H9 (cell line): ENCODE results near the gene ANKRD65. TPM values are rescaled to one million over a fixed set of nuclear protein-coding genes. Genes with fewer than 3 reads are reported as not detected.

Experiments
- DNase-seq: peaks from one replicate; pipeline ENCODE4 v3.0.0-alpha.2; 2017
- H2AFZ ChIP-seq: one replicate; pipeline ENCODE4 v1.6.1; 2013; ENCODE audit warnings: mild to moderate bottlenecking, low read length, control low read depth, moderate library complexity
- H2AK5ac ChIP-seq: 2 replicates; pipeline ENCODE4 v1.6.1; 2013; ENCODE audit warnings: low read length, control low read depth, mixed read lengths; ENCODE audit not compliant: insufficient read length
- H2BK120ac ChIP-seq: one replicate; pipeline ENCODE4 v1.6.1; 2013; ENCODE audit warnings: low read depth, mild to moderate bottlenecking, low read length, control low read depth, inconsistent platforms; ENCODE audit not compliant: poor library complexity, severe bottlenecking
- H2BK12ac ChIP-seq: 2 replicates; pipeline ENCODE4 v1.6.1; 2013; ENCODE audit warnings: low read length, control low read depth, mixed read lengths, low read depth; ENCODE audit not compliant: insufficient read length
- H2BK15ac ChIP-seq: 2 replicates; pipeline ENCODE4 v1.6.1; 2013; ENCODE audit warnings: low read depth, low read length, control low read depth
- H2BK20ac ChIP-seq: one replicate; pipeline ENCODE4 v1.6.1; 2013; ENCODE audit warnings: low read depth, mild to moderate bottlenecking, low read length, control low read depth, inconsistent platforms; ENCODE audit not compliant: poor library complexity, severe bottlenecking
- H2BK5ac ChIP-seq: 2 replicates; pipeline ENCODE4 v1.6.1; 2013; ENCODE audit warnings: low read length, control low read depth, mixed read lengths; ENCODE audit not compliant: insufficient read length
- H3K14ac ChIP-seq: 2 replicates; pipeline ENCODE4 v1.6.1; 2013; ENCODE audit warnings: low read length, control low read depth; ENCODE audit not compliant: insufficient read depth
- H3K18ac ChIP-seq: 2 replicates; pipeline ENCODE4 v1.6.1; 2013; ENCODE audit warnings: low read depth, mild to moderate bottlenecking, mixed read lengths, low read length, control low read depth; ENCODE audit not compliant: insufficient read length
- H3K23ac ChIP-seq: 2 replicates; pipeline ENCODE4 v1.6.1; 2013; ENCODE audit warnings: low read length, control low read depth, mixed read lengths, low read depth; ENCODE audit not compliant: insufficient read length
- H3K23me2 ChIP-seq: 2 replicates; pipeline ENCODE4 v1.6.1; 2013; ENCODE audit warnings: low read depth, mild to moderate bottlenecking, mixed read lengths, low read length, control low read depth; ENCODE audit not compliant: insufficient read length, poor library complexity, severe bottlenecking
- H3K27ac ChIP-seq: 2 replicates; pipeline ENCODE4 v1.5.1; 2013; ENCODE audit warnings: low read length, control low read depth, mixed read lengths, low read depth; ENCODE audit not compliant: insufficient read length
- H3K27me3 ChIP-seq: 2 replicates; pipeline ENCODE4 v1.6.1; 2013; ENCODE audit warnings: low read length, control low read depth, inconsistent platforms; ENCODE audit not compliant: insufficient read depth
- H3K4ac ChIP-seq: 2 replicates; pipeline ENCODE4 v1.6.1; 2013; ENCODE audit warnings: low read depth, mild to moderate bottlenecking, control low read depth, inconsistent platforms, low read length, moderate library complexity
- H3K4me1 ChIP-seq: 2 replicates; pipeline ENCODE4 v1.6.1; 2013; ENCODE audit warnings: low read length, control low read depth, inconsistent platforms; ENCODE audit not compliant: insufficient read depth
- H3K4me2 ChIP-seq: 2 replicates; pipeline ENCODE4 v1.6.1; 2013; ENCODE audit warnings: low read length, control low read depth, mixed read lengths; ENCODE audit not compliant: insufficient read length, insufficient read depth
- H3K56ac ChIP-seq: 2 replicates; pipeline ENCODE4 v1.6.1; 2013; ENCODE audit warnings: low read depth, mild to moderate bottlenecking, mixed read lengths, low read length, control low read depth; ENCODE audit not compliant: insufficient read length
- H3K79me1 ChIP-seq: 2 replicates; pipeline ENCODE4 v1.6.1; 2013; ENCODE audit warnings: low read depth, mild to moderate bottlenecking, moderate library complexity, low read length, control low read depth, inconsistent platforms; ENCODE audit not compliant: insufficient read depth, poor library complexity, severe bottlenecking
- H3K79me2 ChIP-seq: 2 replicates; pipeline ENCODE4 v1.6.1; 2013; ENCODE audit warnings: low read length, control low read depth, inconsistent platforms; ENCODE audit not compliant: insufficient read depth
- H3K9ac ChIP-seq: 2 replicates; pipeline ENCODE4 v1.6.1; 2013; ENCODE audit warnings: low read length, control low read depth, mixed read lengths; ENCODE audit not compliant: insufficient read length; ENCODE audit errors: extremely low read depth
- H3K9me3 ChIP-seq: one replicate; pipeline ENCODE4 v1.6.1; 2013; ENCODE audit warnings: low read depth, low read length, inconsistent platforms; ENCODE audit not compliant: control insufficient read depth
- H3T11ph ChIP-seq: one replicate; pipeline ENCODE4 v1.6.1; 2013; ENCODE audit warnings: mild to moderate bottlenecking, low read length, control low read depth, inconsistent platforms
- H4K20me1 ChIP-seq: one replicate; pipeline ENCODE4 v1.6.1; 2013; ENCODE audit not compliant: control insufficient read depth, insufficient read length, insufficient read depth
- H4K5ac ChIP-seq: 2 replicates; pipeline ENCODE4 v1.6.1; 2013; ENCODE audit warnings: low read depth, mild to moderate bottlenecking, mixed read lengths, low read length, control low read depth; ENCODE audit not compliant: insufficient read length
- H4K8ac ChIP-seq: replicated peaks from 2 replicates; pipeline ENCODE4 v1.6.1; 2013; ENCODE audit warnings: low read length, control low read depth, mixed read lengths, low read depth; ENCODE audit not compliant: insufficient read length
- H4K91ac ChIP-seq: 2 replicates; pipeline ENCODE4 v1.6.1; 2013; ENCODE audit warnings: low read depth, mild to moderate bottlenecking, moderate library complexity, mixed read lengths, low read length, control low read depth; ENCODE audit not compliant: insufficient read length
- H3K27ac Mint-ChIP-seq, 3 experiments: 2 replicates in 2 of 3; 3 replicates in 1 of 3; pipeline ENCODE4 v1.8.0; 2020 to 2021; ENCODE audit warnings: mixed read lengths in 3 of 3, mild to moderate bottlenecking in 1 of 3, moderate library complexity in 1 of 3
- H3K27me3 Mint-ChIP-seq: 2 replicates; pipeline ENCODE4 v1.8.0; 2021; ENCODE audit warnings: low read depth, mild to moderate bottlenecking, moderate library complexity, mixed read lengths
- H3K36me3 Mint-ChIP-seq, 3 experiments: 2 replicates in 2 of 3; 3 replicates in 1 of 3; pipeline ENCODE4 v1.8.0; 2020 to 2021; ENCODE audit warnings: low read depth in 3 of 3, mixed read lengths in 3 of 3; ENCODE audit not compliant: insufficient read depth in 1 of 3
- H3K4me1 Mint-ChIP-seq, 2 experiments: 2 replicates each; pipeline ENCODE4 v1.8.0; 2020; ENCODE audit warnings: mixed read lengths in 2 of 2
- H3K4me3 Mint-ChIP-seq, 2 experiments: 2 replicates in 1 of 2; 3 replicates in 1 of 2; pipeline ENCODE4 v1.8.0; 2020 to 2021; ENCODE audit warnings: mild to moderate bottlenecking in 2 of 2, mixed read lengths in 2 of 2, moderate library complexity in 1 of 2
- H3K9me3 Mint-ChIP-seq, 2 experiments: 2 replicates in 1 of 2; 3 replicates in 1 of 2; pipeline ENCODE4 v1.8.0; 2020; ENCODE audit warnings: mild to moderate bottlenecking in 2 of 2, mixed read lengths in 2 of 2, moderate library complexity in 1 of 2
- CTCF ChIP-seq: fragments of 200-600 bp; sonication (generic); conservative IDR thresholded peaks from 3 replicates; pipeline ENCODE4 v1.8.0; 2021; ENCODE audit warnings: antibody characterized with exemption, mild to moderate bottlenecking
- WGBS: extraction: QIAGEN DNeasy Blood & Tissue Kit; methylation state at CpG from one replicate; pipeline ENCODE4 v1.1.7; 2013; ENCODE audit warnings: missing lambda C conversion rate, low lambda C conversion rate, mixed read lengths; ENCODE audit not compliant: insufficient read length; ENCODE audit errors: extremely low coverage; 5-methylcytosine and 5-hydroxymethylcytosine counted together
- long read RNA-seq: library from polyadenylated mRNA; unstranded; transcript quantifications from one replicate; pipeline ENCODE4 v2.0.0, GENCODE V29; 2020
- total RNA-seq: library from RNA; stranded (reverse); gene quantifications from 2 replicates; pipeline ENCODE4 v1.2.1, GENCODE V29; 2021

The ANKRD65 gene
- 3.1 and 3.2 TPM in 2 replicates for total RNA-seq
- long read RNA-seq, partial matches to known transcripts: 0 of 8 reads
- long read RNA-seq, other reads (novel, unspliced or antisense): 1 of 8 reads

- Histone ChIP-seq H3K79me1 (no peaks in the 10 kb centered on the region), H3K4me2 (no peak within 1 kb of the TSS)
These were observed at the start of gene ANKRD65 for GRCh38 chr1:1421147-1421906. Gene ANKRD65 (minus strand): TSS chr1:1421276. CDS start chr1:1421005, 271 bp downstream.

More at GRCh38 chr1:1421147-1421906, at the start of gene ANKRD65:
- no peak within 1 kb of the TSS for H3T11ph ChIP-seq
- no CpG with 5 or more reads among the region's 18 CpGs for WGBS
- H3K4me3 Mint-ChIP-seq: no peak within 1 kb of the TSS; a peak in 1 of 5 replicates
- peak; percentile 37 for DNase-seq
- no peaks in the 10 kb centered on the region for H3K9me3 ChIP-seq
- H3K56ac ChIP-seq: no peak within 1 kb of the TSS
- no peak within 1 kb of the TSS for H2BK15ac ChIP-seq
- H3K27me3 Mint-ChIP-seq: no peaks in the 10 kb centered on the region
- H3K9ac ChIP-seq: no peak within 1 kb of the TSS
- peaks cover 3% of the 10 kb centered on the region for H3K23me2 ChIP-seq
- no peaks in the 10 kb centered on the region for H3K27me3 ChIP-seq
- H2BK12ac ChIP-seq: no peak within 1 kb of the TSS
- no peak within 1 kb of the TSS for H2BK20ac ChIP-seq
- no peak within 1 kb of the TSS for H2AK5ac ChIP-seq
- no peaks in the 10 kb centered on the region for H3K79me2 ChIP-seq
- H3K36me3 Mint-ChIP-seq: no peaks in the 10 kb centered on the region; a peak in 2 of 7 replicates
- no peak within 1 kb of the TSS for H4K91ac ChIP-seq
- H2BK120ac ChIP-seq: no peak within 1 kb of the TSS
- H3K27ac Mint-ChIP-seq: peak within 1 kb of the TSS in 2 of 3 experiments; percentile 73 to 82; a peak in 1 of 7 replicates
- H3K23ac ChIP-seq: no peak within 1 kb of the TSS
- H3K9me3 Mint-ChIP-seq: no peaks in the 10 kb centered on the region
- H3K4me1 ChIP-seq: peaks cover 5% of the 10 kb centered on the region; the same call in 1 of the 2 replicates
- no peak within 1 kb of the TSS for H2AFZ ChIP-seq
- H3K18ac ChIP-seq: no peak within 1 kb of the TSS
- H3K14ac ChIP-seq: no peak within 1 kb of the TSS; the same call in 1 of the 2 replicates
- H4K8ac ChIP-seq: no peak within 1 kb of the TSS
- TF ChIP-seq CTCF: no peak
- H3K4ac ChIP-seq: no peak within 1 kb of the TSS
- H4K5ac ChIP-seq: no peak within 1 kb of the TSS
- H4K20me1 ChIP-seq: no peaks in the 10 kb centered on the region
- H3K4me1 Mint-ChIP-seq: peaks cover 37 to 57% of the 10 kb centered on the region in 2 experiments
- no peak within 1 kb of the TSS for H3K27ac ChIP-seq
- H2BK5ac ChIP-seq: no peak within 1 kb of the TSS
